ENCODE measurements around the gene SLC44A3.

Gene SLC44A3

GRCh38 chr1:94908190-94908589 is 88.0 kb downstream of the SLC44A3 start:
- TF ChIP-seq CTCF (conservative IDR thresholded peaks at IDR 0.05; ENCODE audit: low read depth, low read length), result no peak
- Histone ChIP-seq H3K4me3 (IDR thresholded peaks at IDR 0.05; ENCODE audit: insufficient read depth, low read depth, low read length) (no peak overlapping the region), H3K79me2 (ENCODE audit: insufficient read depth, low read depth) (no peaks in the 10 kb centered on the region), H4K20me1 (ENCODE audit: insufficient read depth) (no peaks in the 10 kb centered on the region), H2AFZ (ENCODE audit: low read depth) (no peak overlapping the region), H3K4me1 (ENCODE audit: low read depth, poor library complexity, severe bottlenecking) (no peaks in the 10 kb centered on the region), H3K27me3 (ENCODE audit: insufficient read depth, low read depth) (no peaks in the 10 kb centered on the region), H3K36me3 (ENCODE audit: insufficient read depth) (no peaks in the 10 kb centered on the region), H3K9ac (no peak overlapping the region), H3K27ac (no peak overlapping the region), H3K4me2 (no peak overlapping the region)

- Histone ChIP-seq H3K79me2 (ENCODE audit: insufficient read depth, low read depth) (no peaks in the 10 kb centered on the region), H4K20me1 (ENCODE audit: insufficient read depth) (no peaks in the 10 kb centered on the region)
Measured at GRCh38 chr1:94908965-94909364, 88.8 kb downstream of the SLC44A3 start.

GRCh38 chr1:94909486-94909885 is 89.3 kb downstream of the SLC44A3 start:
- no peaks in the 10 kb centered on the region for H3K79me2 ChIP-seq (ENCODE audit: insufficient read depth, low read depth)
- no peaks in the 10 kb centered on the region for H3K4me1 ChIP-seq (ENCODE audit: low read depth, poor library complexity, severe bottlenecking)
- no peak overlapping the region for H3K9ac ChIP-seq
- no peak overlapping the region for H3K4me3 ChIP-seq (IDR thresholded peaks at IDR 0.05; ENCODE audit: insufficient read depth, low read depth, low read length)
- H3K27ac ChIP-seq, result no peak overlapping the region
- H4K20me1 ChIP-seq (ENCODE audit: insufficient read depth), result no peaks in the 10 kb centered on the region
- TF ChIP-seq CTCF (conservative IDR thresholded peaks at IDR 0.05; ENCODE audit: low read depth, low read length), result no peak
- no peaks in the 10 kb centered on the region for H3K36me3 ChIP-seq (ENCODE audit: insufficient read depth)
- H3K27me3 ChIP-seq (ENCODE audit: insufficient read depth, low read depth), result no peaks in the 10 kb centered on the region
- no peak overlapping the region for H2AFZ ChIP-seq (ENCODE audit: low read depth)
- H3K4me2 ChIP-seq, result no peak overlapping the region

More at GRCh38 chr1:94908965-94909364, 88.8 kb downstream of the SLC44A3 start:
- H3K36me3 ChIP-seq (ENCODE audit: insufficient read depth), result no peaks in the 10 kb centered on the region
- no peak overlapping the region for H2AFZ ChIP-seq (ENCODE audit: low read depth)
- H3K4me1 ChIP-seq (ENCODE audit: low read depth, poor library complexity, severe bottlenecking), result no peaks in the 10 kb centered on the region
- H3K4me3 ChIP-seq (IDR thresholded peaks at IDR 0.05; ENCODE audit: insufficient read depth, low read depth, low read length), result no peak overlapping the region
- H3K9ac ChIP-seq, result no peak overlapping the region
- TF ChIP-seq CTCF (conservative IDR thresholded peaks at IDR 0.05; ENCODE audit: low read depth, low read length), result no peak
- H3K27ac ChIP-seq, result no peak overlapping the region
- no peak overlapping the region for H3K4me2 ChIP-seq
- H3K27me3 ChIP-seq (ENCODE audit: insufficient read depth, low read depth), result no peaks in the 10 kb centered on the region

GRCh38 chr1:94912263-94913184 is 92.4 kb downstream of the SLC44A3 start:
- no peak for TF ChIP-seq CTCF (conservative IDR thresholded peaks at IDR 0.05; ENCODE audit: low read depth, low read length)
- Histone ChIP-seq H4K20me1 (ENCODE audit: insufficient read depth) (no peaks in the 10 kb centered on the region), H3K4me1 (ENCODE audit: low read depth, poor library complexity, severe bottlenecking) (no peaks in the 10 kb centered on the region)

More at GRCh38 chr1:94912263-94913184, 92.4 kb downstream of the SLC44A3 start:
- no peak overlapping the region for H3K27ac ChIP-seq
- H2AFZ ChIP-seq (ENCODE audit: low read depth), result no peak overlapping the region
- H3K36me3 ChIP-seq (ENCODE audit: insufficient read depth), result no peaks in the 10 kb centered on the region
- H3K79me2 ChIP-seq (ENCODE audit: insufficient read depth, low read depth), result no peaks in the 10 kb centered on the region
- no peak overlapping the region for H3K9ac ChIP-seq
- H3K27me3 ChIP-seq (ENCODE audit: insufficient read depth, low read depth), result no peaks in the 10 kb centered on the region
- no peak overlapping the region for H3K4me3 ChIP-seq (IDR thresholded peaks at IDR 0.05; ENCODE audit: insufficient read depth, low read depth, low read length)
- H3K4me2 ChIP-seq, result no peak overlapping the region

Measured in KMS-11 (cell line).